Naive thymus-derived CD4-positive, alpha-beta T cell (primary cell): ENCODE data around the gene SDSL. TPM values are rescaled to one million over a fixed set of nuclear protein-coding genes. Genes with fewer than 3 reads are reported as not detected.

Source experiments
- ATAC-seq: fragments of 150-1000 bp; cut with Tn5 transposase; 2 replicates; pipeline ENCODE4 v1.10.0; 2021; ENCODE audit warnings: mild to moderate bottlenecking, moderate library complexity
- CTCF ChIA-PET: fragments of 350-600 bp; sonication (Branson Sonifier 250); formaldehyde crosslinking; loops from one replicate; lab custom pipeline; 2021; ENCODE audit warnings: antibody characterized with exemption; lab: Charles Lee
- POLR2A ChIA-PET: fragments of 350-600 bp; sonication (Branson Sonifier 250); formaldehyde crosslinking; loops from one replicate; lab custom pipeline; 2021; ENCODE audit warnings: antibody characterized with exemption, inconsistent platforms; lab: Charles Lee
- DNase-seq, 9 donors: peaks; one replicate each; pipeline versions ENCODE4 v3.0.0 to v3.0.0-alpha.2; 2020 to 2022; ENCODE audit warnings: mixed read lengths in 1 of 9
- H3K27ac ChIP-seq: one replicate; pipeline ENCODE4 v1.7.0; 2013; ENCODE audit warnings: mild to moderate bottlenecking, low read depth, low read length, moderate library complexity
- H3K27me3 ChIP-seq, 2 donors: one replicate each; pipeline ENCODE4 v1.7.0; 2013; ENCODE audit warnings: low read length in 2 of 2, mild to moderate bottlenecking in 2 of 2, moderate library complexity in 2 of 2; ENCODE audit not compliant: control insufficient read depth in 2 of 2, insufficient read depth in 2 of 2
- H3K36me3 ChIP-seq, 3 experiments: 1 replicate in 2 of 3; 2 replicates in 1 of 3; pipeline ENCODE4 v1.7.0; 2013; ENCODE audit warnings: low read length in 3 of 3, mild to moderate bottlenecking in 3 of 3, moderate library complexity in 1 of 3; ENCODE audit not compliant: insufficient read depth in 3 of 3, control insufficient read depth in 2 of 3
- H3K4me1 ChIP-seq, 2 donors: one replicate each; pipeline ENCODE4 v1.7.0; 2013; ENCODE audit warnings: low read length in 2 of 2, mild to moderate bottlenecking in 2 of 2, moderate library complexity in 1 of 2; ENCODE audit not compliant: control insufficient read depth in 2 of 2, insufficient read depth in 2 of 2
- H3K4me3 ChIP-seq: 2 replicates; pipeline ENCODE4 v1.7.0; 2013; ENCODE audit warnings: mild to moderate bottlenecking, low read length
- H3K9me3 ChIP-seq, 3 experiments: 1 replicate in 2 of 3; 2 replicates in 1 of 3; pipeline ENCODE4 v1.7.0; 2013; ENCODE audit warnings: low read length in 3 of 3; ENCODE audit not compliant: control insufficient read depth in 2 of 3
- H3K27ac Mint-ChIP-seq, 9 donors: one replicate each; pipeline ENCODE4 v1.8.0; 2020 to 2022; ENCODE audit warnings: mixed read lengths in 9 of 9, mild to moderate bottlenecking in 8 of 9, moderate library complexity in 5 of 9, inconsistent platforms in 2 of 9
- H3K27me3 Mint-ChIP-seq, 5 donors: one replicate each; pipeline ENCODE4 v1.8.0; 2021 to 2022; ENCODE audit warnings: mixed read lengths in 5 of 5, mild to moderate bottlenecking in 1 of 5
- H3K36me3 Mint-ChIP-seq, 5 donors: one replicate each; pipeline ENCODE4 v1.8.0; 2020 to 2022; ENCODE audit warnings: mixed read lengths in 5 of 5, mild to moderate bottlenecking in 3 of 5, inconsistent platforms in 1 of 5
- H3K4me1 Mint-ChIP-seq, 7 donors: one replicate each; pipeline ENCODE4 v1.8.0; 2020 to 2022; ENCODE audit warnings: mixed read lengths in 7 of 7, mild to moderate bottlenecking in 3 of 7, inconsistent platforms in 1 of 7
- H3K4me3 Mint-ChIP-seq, 10 donors: one replicate each; pipeline ENCODE4 v1.8.0; 2020 to 2022; ENCODE audit warnings: mild to moderate bottlenecking in 10 of 10, mixed read lengths in 10 of 10, moderate library complexity in 6 of 10, inconsistent platforms in 2 of 10
- H3K9me3 Mint-ChIP-seq, 11 donors: one replicate each; pipeline ENCODE4 v1.8.0; 2020 to 2022; ENCODE audit warnings: mixed read lengths in 11 of 11, mild to moderate bottlenecking in 4 of 11, inconsistent platforms in 1 of 11, moderate library complexity in 1 of 11
- intact Hi-C, 2 donors: fragments of 100-400 bp; cut with micrococcal nuclease; formaldehyde crosslinking; loops; one replicate each; pipeline ENCODE4 v1.15.1; 2023
- polyA plus RNA-seq, 2 donors: library from polyadenylated mRNA; unstranded; fragments of 300-500 nt; fragmentation: Illumina TruSeq; gene quantifications; one replicate each; pipeline ENCODE4 v1.2.3, GENCODE V29; 2021
- total RNA-seq, 6 experiments: library from RNA in 5 of 6; stranded (reverse) in 5 of 6; gene quantifications; 1 replicate in 5 of 6; 2 replicates in 1 of 6; pipeline ENCODE4 v1.2.3 and lab custom pipeline; 2021 to 2026

SDSL gene
- total and polyA plus RNA-seq, 7 experiments from 2014 or later: 0.46 to 2.5 (median 1.7) TPM; not detected in 3

GRCh38 chr12:113390064-113391043 is 31.8 kb upstream of the SDSL start:
- CTCF ChIA-PET: no interaction called here
- H3K9me3 Mint-ChIP-seq: no peaks in the 10 kb centered on the region
- Histone ChIP-seq H3K9me3 (no peaks in the 10 kb centered on the region), H3K27ac (no peak overlapping the region), H3K36me3 (peaks cover 0 to 45% (median 0%) of the 10 kb centered on the region in 3 experiments), H3K4me1 (no peaks in the 10 kb centered on the region), H3K4me3 (no peak overlapping the region), H3K27me3 (no peaks in the 10 kb centered on the region)
- no peaks in the 10 kb centered on the region for H3K4me1 Mint-ChIP-seq
- ATAC-seq (no peak), DNase-seq (no peak)
- POLR2A ChIA-PET: no interaction called here
- no peaks in the 10 kb centered on the region for H3K27me3 Mint-ChIP-seq
- no peak overlapping the region for H3K27ac Mint-ChIP-seq
- H3K36me3 Mint-ChIP-seq: peaks cover 0 to 24% (median 3%) of the 10 kb centered on the region in 5 donors
- H3K4me3 Mint-ChIP-seq: no peak overlapping the region
- intact Hi-C loops: no loop called here

- ATAC-seq (no peak), DNase-seq (no peak)
- ChIA-PET CTCF (no interaction called here), POLR2A (no interaction called here)
- Mint-ChIP-seq H3K36me3 (peaks cover 0 to 19% (median 3%) of the 10 kb centered on the region in 5 donors), H3K27me3 (no peaks in the 10 kb centered on the region), H3K4me1 (no peaks in the 10 kb centered on the region), H3K9me3 (no peaks in the 10 kb centered on the region), H3K27ac (peak overlapping the region in 1 of 9 donors; percentile 80), H3K4me3 (no peak overlapping the region)
- Histone ChIP-seq H3K4me3 (no peak overlapping the region), H3K4me1 (no peaks in the 10 kb centered on the region), H3K9me3 (no peaks in the 10 kb centered on the region), H3K27me3 (no peaks in the 10 kb centered on the region), H3K36me3 (peaks cover 0 to 40% (median 0%) of the 10 kb centered on the region in 3 experiments), H3K27ac (no peak overlapping the region)
- intact Hi-C loops: no loop called here
Measured at GRCh38 chr12:113391145-113391544, 31.0 kb upstream of the SDSL start.

- Histone ChIP-seq H3K4me3 (no peak overlapping the region), H3K36me3 (peaks cover 0 to 36% (median 0%) of the 10 kb centered on the region in 3 experiments), H3K9me3 (no peaks in the 10 kb centered on the region), H3K27me3 (no peaks in the 10 kb centered on the region), H3K4me1 (no peaks in the 10 kb centered on the region), H3K27ac (no peak overlapping the region)
- DNase-seq: no peak
- peaks cover 0 to 17% (median 3%) of the 10 kb centered on the region in 5 donors for H3K36me3 Mint-ChIP-seq
- H3K27ac Mint-ChIP-seq: no peak overlapping the region
- intact Hi-C loops: no loop called here
- H3K9me3 Mint-ChIP-seq: peaks cover 0 to 2% (median 0%) of the 10 kb centered on the region in 11 donors
- H3K4me3 Mint-ChIP-seq: no peak overlapping the region
- ChIA-PET CTCF (no interaction called here), POLR2A (no interaction called here)
- no peaks in the 10 kb centered on the region for H3K4me1 Mint-ChIP-seq
- H3K27me3 Mint-ChIP-seq: no peaks in the 10 kb centered on the region
- no peak for ATAC-seq
Measured at GRCh38 chr12:113391650-113392337, 30.4 kb upstream of the SDSL start.

GRCh38 chr12:113392520-113392919 is 29.7 kb upstream of the SDSL start:
- ChIA-PET POLR2A (no interaction called here), CTCF (no interaction called here)
- Mint-ChIP-seq H3K27ac (no peak overlapping the region), H3K27me3 (no peaks in the 10 kb centered on the region), H3K4me3 (no peak overlapping the region), H3K4me1 (no peaks in the 10 kb centered on the region), H3K36me3 (peaks cover 0 to 10% (median 3%) of the 10 kb centered on the region in 5 donors), H3K9me3 (peaks cover 0 to 2% (median 0%) of the 10 kb centered on the region in 11 donors)
- intact Hi-C loops: no loop called here
- Histone ChIP-seq H3K27me3 (no peaks in the 10 kb centered on the region), H3K4me3 (no peak overlapping the region), H3K4me1 (no peaks in the 10 kb centered on the region), H3K27ac (no peak overlapping the region), H3K36me3 (peaks cover 0 to 29% (median 0%) of the 10 kb centered on the region in 3 experiments), H3K9me3 (no peaks in the 10 kb centered on the region)
- DNase-seq (no peak), ATAC-seq (no peak)

- CTCF ChIA-PET: no interaction called here
Measured at GRCh38 chr12:113392988-113393579, 29.1 kb upstream of the SDSL start.

GRCh38 chr12:113393749-113394148 is 28.4 kb upstream of the SDSL start:
- Mint-ChIP-seq H3K4me1 (no peaks in the 10 kb centered on the region), H3K4me3 (no peak overlapping the region), H3K36me3 (peaks cover 0 to 5% (median 3%) of the 10 kb centered on the region in 5 donors), H3K27me3 (no peaks in the 10 kb centered on the region), H3K9me3 (peaks cover 0 to 2% (median 0%) of the 10 kb centered on the region in 11 donors), H3K27ac (peak overlapping the region in 2 of 9 donors; percentile 64 to 83)
- Histone ChIP-seq H3K27me3 (no peaks in the 10 kb centered on the region), H3K27ac (no peak overlapping the region), H3K9me3 (no peaks in the 10 kb centered on the region), H3K4me1 (no peaks in the 10 kb centered on the region), H3K4me3 (no peak overlapping the region), H3K36me3 (peaks cover 0 to 21% (median 0%) of the 10 kb centered on the region in 3 experiments)
- DNase-seq: no peak
- no peak for ATAC-seq
- CTCF ChIA-PET: no interaction called here
- POLR2A ChIA-PET: no interaction called here
- intact Hi-C loops: no loop called here

More at GRCh38 chr12:113392988-113393579, 29.1 kb upstream of the SDSL start:
- Histone ChIP-seq H3K9me3 (no peaks in the 10 kb centered on the region), H3K4me1 (no peaks in the 10 kb centered on the region), H3K36me3 (peaks cover 0 to 26% (median 0%) of the 10 kb centered on the region in 3 experiments), H3K27ac (no peak overlapping the region), H3K4me3 (no peak overlapping the region), H3K27me3 (no peaks in the 10 kb centered on the region)
- intact Hi-C loops: no loop called here
- H3K4me3 Mint-ChIP-seq: no peak overlapping the region
- peaks cover 0 to 6% (median 3%) of the 10 kb centered on the region in 5 donors for H3K36me3 Mint-ChIP-seq
- H3K27me3 Mint-ChIP-seq: no peaks in the 10 kb centered on the region
- peaks cover 0 to 2% (median 0%) of the 10 kb centered on the region in 11 donors for H3K9me3 Mint-ChIP-seq
- DNase-seq (no peak), ATAC-seq (no peak)
- peak overlapping the region in 2 of 9 donors; percentile 44 to 64 for H3K27ac Mint-ChIP-seq
- POLR2A ChIA-PET: no interaction called here
- H3K4me1 Mint-ChIP-seq: no peaks in the 10 kb centered on the region
